Vagina (tissue), 2 donors: Measurements from ENCODE around the gene DGKI.

ENCODE experiments used
- CTCF ChIP-seq, 3 experiments: fragments of 450-650 bp in 2 of 3; fragments of 200-600 bp in 1 of 3; sonication (generic) in 1 of 3; IDR thresholded peaks; one replicate each; pipeline ENCODE4 v1.5.1; 2017 to 2019; ENCODE audit warnings: antibody characterized with exemption in 3 of 3, mild to moderate bottlenecking in 2 of 3, moderate library complexity in 2 of 3
- POLR2AphosphoS5 ChIP-seq, 2 donors: sonication (generic); formaldehyde crosslinking; IDR thresholded peaks; one replicate each; pipeline ENCODE4 v1.9.0; 2017; ENCODE audit warnings: antibody characterized with exemption in 2 of 2, mild to moderate bottlenecking in 2 of 2, low read depth in 1 of 2; ENCODE audit not compliant: insufficient read depth in 1 of 2

- TF ChIP-seq CTCF (IDR thresholded peaks at IDR 0.05) (no peak), POLR2AphosphoS5 (IDR thresholded peaks at IDR 0.05; ENCODE audit: insufficient read depth in 1 of 2, low read depth in 1 of 2) (no peak)
These were observed 212.4 kb downstream of the DGKI start for GRCh38 chr7:137634356-137634755.
